Activated CD4-positive, alpha-beta T cell treated with anti-CD3 and anti-CD28 coated beads for 36 hours (primary cell): ENCODE data around the gene ATP6V0A4. TPM values are rescaled to one million over a fixed set of nuclear protein-coding genes. Genes with fewer than 3 reads are reported as not detected.
"Not testable (repeated sequence)": the region's sequence is repeated elsewhere in the genome, so short reads cannot be mapped to it uniquely, and the experiment has no call there.

Experiments
- ATAC-seq: fragments of 200-7000 bp; cut with Tn5 transposase; one replicate; pipeline ENCODE4 v1.10.0; 2021; ENCODE audit warnings: mild to moderate bottlenecking, moderate library complexity
- CTCF ChIA-PET: fragments of 350-600 bp; sonication (Branson Sonifier 250); formaldehyde crosslinking; loops from one replicate; lab custom pipeline; 2021; ENCODE audit warnings: antibody characterized with exemption; lab: Charles Lee
- POLR2A ChIA-PET: fragments of 350-600 bp; sonication (Branson Sonifier 250); formaldehyde crosslinking; loops from one replicate; lab custom pipeline; 2021; ENCODE audit warnings: antibody characterized with exemption, inconsistent platforms; lab: Charles Lee
- DNase-seq: peaks from one replicate; pipeline ENCODE4 v3.0.0-alpha.2; 2020
- H3K27ac Mint-ChIP-seq: one replicate; pipeline ENCODE4 v1.8.0; 2021; ENCODE audit warnings: mixed read lengths
- H3K27me3 Mint-ChIP-seq: one replicate; pipeline ENCODE4 v1.8.0; 2021; ENCODE audit warnings: mixed read lengths
- H3K36me3 Mint-ChIP-seq: one replicate; pipeline ENCODE4 v1.8.0; 2021; ENCODE audit warnings: low read depth, mixed read lengths
- H3K4me1 Mint-ChIP-seq: one replicate; pipeline ENCODE4 v1.8.0; 2021; ENCODE audit warnings: mixed read lengths
- H3K4me3 Mint-ChIP-seq: one replicate; pipeline ENCODE4 v1.8.0; 2021; ENCODE audit warnings: mild to moderate bottlenecking, moderate library complexity, mixed read lengths
- H3K9me3 Mint-ChIP-seq: one replicate; pipeline ENCODE4 v1.8.0; 2021; ENCODE audit warnings: low read depth, mixed read lengths
- intact Hi-C, 2 experiments: fragments of 100-400 bp; cut with DNase I in 1 of 2; cut with micrococcal nuclease in 1 of 2; formaldehyde crosslinking; loops; one replicate each; pipeline versions ENCODE4 v1.14.2 to v1.15.1; 2022 to 2024; cut with DNase I, micrococcal nuclease
- total RNA-seq, 2 experiments: library from RNA; stranded (reverse); gene quantifications; one replicate each; pipeline ENCODE4 v1.2.3, GENCODE V29; 2021

ATP6V0A4 gene
- total RNA-seq, 2 experiments from 2014 or later = 0.19 to 0.32 TPM

- H3K4me1 Mint-ChIP-seq = peaks cover 50% of the 10 kb centered on the region
- no peaks in the 10 kb centered on the region for H3K36me3 Mint-ChIP-seq
- peaks cover 3% of the 10 kb centered on the region for H3K9me3 Mint-ChIP-seq
- peak overlapping the region; percentile 4 for H3K27ac Mint-ChIP-seq
- no peak for DNase-seq
- no peak for ATAC-seq
- CTCF ChIA-PET = interaction anchor here (3.7 kb wide), 1 partner anchor 11 kb away, joined by 15 read pairs; no protein-coding TSS in a partner anchor
- no peaks in the 10 kb centered on the region for H3K27me3 Mint-ChIP-seq
- intact Hi-C loops = loop anchor here in 1 of 2 experiments (5.0 kb wide), 3 partner anchors 292 to 932 kb away; no protein-coding TSS in a partner anchor
- POLR2A ChIA-PET = no interaction called here
- no peak overlapping the region for H3K4me3 Mint-ChIP-seq
Observed at GRCh38 chr7:138749960-138750359, 48.0 kb downstream of the ATP6V0A4 start.

- Mint-ChIP-seq H3K36me3 (no peaks in the 10 kb centered on the region), H3K27me3 (no peaks in the 10 kb centered on the region), H3K4me3 (no peak overlapping the region), H3K9me3 (peaks cover 3% of the 10 kb centered on the region), H3K27ac (no peak overlapping the region), H3K4me1 (peaks cover 48% of the 10 kb centered on the region)
- ATAC-seq (no peak), DNase-seq (no peak)
- intact Hi-C loops = no loop called here
- ChIA-PET CTCF (interaction anchor here (3.7 kb wide), 1 partner anchor 10 kb away, joined by 15 read pairs; no protein-coding TSS in a partner anchor), POLR2A (no interaction called here)
Observed at GRCh38 chr7:138748666-138749065, 49.3 kb downstream of the ATP6V0A4 start.

- Mint-ChIP-seq H3K9me3 (no peaks in the 10 kb centered on the region), H3K4me3 (no peak overlapping the region), H3K36me3 (no peaks in the 10 kb centered on the region), H3K27ac (no peak overlapping the region), H3K27me3 (no peaks in the 10 kb centered on the region), H3K4me1 (peaks cover 29% of the 10 kb centered on the region)
- intact Hi-C loops = loop anchor here in 1 of 2 experiments (1.0 to 2.0 kb wide), 2 partner anchors 37 to 130 kb away; no protein-coding TSS in a partner anchor
- ChIA-PET CTCF (interaction anchor here (0.6 to 1.1 kb wide), 2 partner anchors 19 to 132 kb away, joined by 3 to 4 read pairs; no protein-coding TSS in a partner anchor), POLR2A (no interaction called here)
- peak; percentile 94 for ATAC-seq
- DNase-seq = peak; percentile 61
Observed at GRCh38 chr7:138746073-138746472, 51.9 kb downstream of the ATP6V0A4 start.

GRCh38 chr7:138745189-138745588, 52.8 kb downstream of the ATP6V0A4 start:
- H3K4me1 Mint-ChIP-seq = peaks cover 22% of the 10 kb centered on the region
- DNase-seq (peak; percentile 24), ATAC-seq (no peak)
- POLR2A ChIA-PET = interaction anchor here (0.6 kb wide), 1 partner anchor 328 kb away, joined by 9 read pairs; no protein-coding TSS in a partner anchor
- H3K4me3 Mint-ChIP-seq = no peak overlapping the region
- CTCF ChIA-PET = no interaction called here
- no peak overlapping the region for H3K27ac Mint-ChIP-seq
- intact Hi-C loops = no loop called here
- no peaks in the 10 kb centered on the region for H3K9me3 Mint-ChIP-seq
- H3K36me3 Mint-ChIP-seq = no peaks in the 10 kb centered on the region
- H3K27me3 Mint-ChIP-seq = no peaks in the 10 kb centered on the region

- Mint-ChIP-seq H3K27ac (no peak overlapping the region), H3K36me3 (no peaks in the 10 kb centered on the region), H3K9me3 (no peaks in the 10 kb centered on the region), H3K4me1 (peaks cover 12% of the 10 kb centered on the region), H3K4me3 (no peak overlapping the region), H3K27me3 (no peaks in the 10 kb centered on the region)
- CTCF ChIA-PET = interaction anchor here (0.6 to 1.0 kb wide), 3 partner anchors 205 to 837 kb away, joined by 3 read pairs; no protein-coding TSS in a partner anchor
- intact Hi-C loops = no loop called here
- POLR2A ChIA-PET = no interaction called here
- no peak for DNase-seq
- no peak for ATAC-seq
Observed at GRCh38 chr7:138741453-138741735, 56.6 kb downstream of the ATP6V0A4 start.

GRCh38 chr7:138739859-138740258, 58.1 kb downstream of the ATP6V0A4 start:
- Mint-ChIP-seq H3K4me3 (no peak overlapping the region), H3K9me3 (no peaks in the 10 kb centered on the region), H3K4me1 (peaks cover 3% of the 10 kb centered on the region), H3K27me3 (no peaks in the 10 kb centered on the region), H3K36me3 (no peaks in the 10 kb centered on the region), H3K27ac (no peak overlapping the region)
- ChIA-PET CTCF (interaction anchor here (1.7 kb wide), 2 partner anchors 132 to 580 kb away, joined by 3 to 8 read pairs; no protein-coding TSS in a partner anchor), POLR2A (no interaction called here)
- intact Hi-C loops = loop anchor here (2.0 to 10.0 kb wide), 6 partner anchors 278 to 837 kb away; partner anchors contain the start of gene TRIM24 (in 2 of the 2)
- ATAC-seq = no peak
- DNase-seq = no peak

GRCh38 chr7:138738551-138739335, 59.3 kb downstream of the ATP6V0A4 start:
- intact Hi-C loops = loop anchor here (1.0 to 10.0 kb wide), 9 partner anchors 128 to 836 kb away; partner anchors contain the start of gene TRIM24 (in 2 of the 2)
- no peak overlapping the region for H3K27ac Mint-ChIP-seq
- H3K27me3 Mint-ChIP-seq = no peaks in the 10 kb centered on the region
- ATAC-seq (peak; percentile 94), DNase-seq (peak; percentile 90)
- H3K4me1 Mint-ChIP-seq = peaks cover 2% of the 10 kb centered on the region
- CTCF ChIA-PET = interaction anchor here (0.6 to 2.2 kb wide), 36 partner anchors 9 to 836 kb away, joined by 3 to 24 read pairs (median 3); no protein-coding TSS in a partner anchor
- no peaks in the 10 kb centered on the region for H3K9me3 Mint-ChIP-seq
- no peaks in the 10 kb centered on the region for H3K36me3 Mint-ChIP-seq
- POLR2A ChIA-PET = interaction anchor here (1.0 kb wide), 1 partner anchor 577 kb away, joined by 4 read pairs; no protein-coding TSS in a partner anchor
- no peak overlapping the region for H3K4me3 Mint-ChIP-seq

GRCh38 chr7:138738114-138738513, 59.9 kb downstream of the ATP6V0A4 start:
- CTCF ChIA-PET = interaction anchor here (0.7 to 2.2 kb wide), 22 partner anchors 11 to 580 kb away, joined by 3 to 24 read pairs (median 4); no protein-coding TSS in a partner anchor
- H3K4me3 Mint-ChIP-seq = no peak overlapping the region
- no peak overlapping the region for H3K27ac Mint-ChIP-seq
- intact Hi-C loops = loop anchor here (1.0 to 10.0 kb wide), 9 partner anchors 128 to 835 kb away; partner anchors contain the start of gene TRIM24 (in 2 of the 2)
- no peaks in the 10 kb centered on the region for H3K9me3 Mint-ChIP-seq
- peaks cover 4% of the 10 kb centered on the region for H3K4me1 Mint-ChIP-seq
- POLR2A ChIA-PET = interaction anchor here (1.0 kb wide), 1 partner anchor 577 kb away, joined by 4 read pairs; no protein-coding TSS in a partner anchor
- no peak for DNase-seq
- ATAC-seq = no peak
- no peaks in the 10 kb centered on the region for H3K36me3 Mint-ChIP-seq
- H3K27me3 Mint-ChIP-seq = no peaks in the 10 kb centered on the region

GRCh38 chr7:138735399-138735798, 62.6 kb downstream of the ATP6V0A4 start:
- Mint-ChIP-seq H3K27ac (no peak overlapping the region), H3K9me3 (no peaks in the 10 kb centered on the region), H3K4me3 (no peak overlapping the region), H3K36me3 (no peaks in the 10 kb centered on the region), H3K27me3 (no peaks in the 10 kb centered on the region), H3K4me1 (peaks cover 12% of the 10 kb centered on the region)
- POLR2A ChIA-PET = no interaction called here
- DNase-seq (no peak), ATAC-seq (no peak)
- intact Hi-C loops = loop anchor here (5.0 to 10.0 kb wide), 3 partner anchors 273 to 831 kb away; partner anchors contain the start of gene TRIM24 (in 2 of the 2)
- CTCF ChIA-PET = interaction anchor here (1.1 kb wide), 1 partner anchor 574 kb away, joined by 3 read pairs; no protein-coding TSS in a partner anchor

GRCh38 chr7:138731733-138732132, 66.3 kb downstream of the ATP6V0A4 start:
- not testable (repeated sequence) for DNase-seq
- intact Hi-C loops = loop anchor here in 1 of 2 experiments (10.0 kb wide), 1 partner anchor 827 kb away; no protein-coding TSS in a partner anchor

GRCh38 chr7:138729444-138729843, 68.6 kb downstream of the ATP6V0A4 start:
- H3K36me3 Mint-ChIP-seq = no peaks in the 10 kb centered on the region
- intact Hi-C loops = no loop called here
- ChIA-PET POLR2A (no interaction called here), CTCF (interaction anchor here (1.2 kb wide), 1 partner anchor 9 kb away, joined by 3 read pairs; no protein-coding TSS in a partner anchor)
- no peak overlapping the region for H3K27ac Mint-ChIP-seq
- DNase-seq (no peak), ATAC-seq (no peak)
- H3K4me1 Mint-ChIP-seq = peaks cover 9% of the 10 kb centered on the region
- no peak overlapping the region for H3K4me3 Mint-ChIP-seq
- no peaks in the 10 kb centered on the region for H3K27me3 Mint-ChIP-seq
- no peaks in the 10 kb centered on the region for H3K9me3 Mint-ChIP-seq

More at GRCh38 chr7:138731733-138732132, 66.3 kb downstream of the ATP6V0A4 start:
- POLR2A ChIA-PET, H3K27ac Mint-ChIP-seq, CTCF ChIA-PET, H3K27me3 Mint-ChIP-seq, H3K4me3 Mint-ChIP-seq, H3K9me3 Mint-ChIP-seq, ATAC-seq, H3K4me1 Mint-ChIP-seq, H3K36me3 Mint-ChIP-seq: not testable (repeated sequence)
